Measurements from ENCODE around the gene IKZF2. TPM values are rescaled to one million over a fixed set of nuclear protein-coding genes. Genes with fewer than 3 reads are reported as not detected.
A peak's percentile ranks its signal among the peaks of the same experiment; 100 is the strongest.

IKZF2 gene
- total RNA-seq, 1 experiment from 2014 or later: 3.0 TPM

DNA sequence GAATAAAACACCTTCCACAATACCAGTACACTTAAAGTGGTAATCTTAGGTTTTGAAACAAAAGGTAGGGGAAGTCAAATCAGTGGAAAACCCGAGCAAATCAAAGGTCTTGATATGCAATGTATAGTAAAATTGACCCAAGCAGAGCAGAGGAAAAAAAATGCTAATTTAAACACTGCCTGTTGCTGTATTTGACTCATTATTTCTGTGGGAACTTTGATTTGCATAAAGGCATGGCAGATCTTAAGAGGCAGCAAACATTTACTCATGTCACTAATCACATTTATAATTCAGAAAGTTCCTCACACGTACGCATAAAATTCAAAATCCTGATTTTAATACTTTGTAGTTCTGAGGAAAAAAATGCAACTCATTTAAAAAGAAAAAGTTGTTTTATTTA lies 64.4 kb downstream of the IKZF2 start:
- no peak overlapping the region for H3K18ac ChIP-seq (ENCODE audit: insufficient read length, low read depth, low read length)
- no peak for DNase-seq
- no peak overlapping the region for H3K23ac ChIP-seq (ENCODE audit: insufficient read length, low read depth, low read length)
- no peaks in the 10 kb centered on the region for H3K23me2 ChIP-seq (ENCODE audit: insufficient read length, low read depth, low read length, poor library complexity, severe bottlenecking)
- no peak overlapping the region for H2BK15ac ChIP-seq (ENCODE audit: low read depth, low read length)
- Mint-ChIP-seq H3K36me3 (ENCODE audit: insufficient read depth in 1 of 3, low read depth in 3 of 3) (no peaks in the 10 kb centered on the region), H3K9me3 (no peaks in the 10 kb centered on the region), H3K27ac (peak overlapping the region in 1 of 3 experiments; percentile 53; a peak in 2 of 7 replicates), H3K4me3 (no peak overlapping the region), H3K4me1 (peaks cover 17 to 19% of the 10 kb centered on the region in 2 experiments), H3K27me3 (ENCODE audit: low read depth) (no peaks in the 10 kb centered on the region)
- H2AFZ ChIP-seq (ENCODE audit: low read length): no peak overlapping the region
- H4K20me1 ChIP-seq (ENCODE audit: control insufficient read depth, insufficient read depth, insufficient read length): no peaks in the 10 kb centered on the region
- H3K56ac ChIP-seq (ENCODE audit: insufficient read length, low read depth, low read length): no peak overlapping the region
- no peak overlapping the region for H2BK120ac ChIP-seq (ENCODE audit: low read depth, low read length, poor library complexity, severe bottlenecking)
- no peaks in the 10 kb centered on the region for H3K9me3 ChIP-seq (ENCODE audit: control insufficient read depth, low read depth, low read length)
- no peak overlapping the region for H3K14ac ChIP-seq (ENCODE audit: insufficient read depth, low read length)
- no peak for TF ChIP-seq CTCF (conservative IDR thresholded peaks at IDR 0.05)
- no peak overlapping the region for H3K4ac ChIP-seq (ENCODE audit: low read depth, low read length)
- H3K4me2 ChIP-seq (ENCODE audit: insufficient read depth, insufficient read length, low read length): no peak overlapping the region
- H2BK20ac ChIP-seq (ENCODE audit: low read depth, low read length, poor library complexity, severe bottlenecking): no peak overlapping the region
- no peaks in the 10 kb centered on the region for H3K79me2 ChIP-seq (ENCODE audit: insufficient read depth, low read length)
- H3K4me1 ChIP-seq (ENCODE audit: insufficient read depth, low read length): no peaks in the 10 kb centered on the region; the same call in 1 of the 2 replicates
- H4K91ac ChIP-seq (ENCODE audit: insufficient read length, low read depth, low read length): no peak overlapping the region
- no peaks in the 10 kb centered on the region for H3K79me1 ChIP-seq (ENCODE audit: insufficient read depth, low read depth, low read length, poor library complexity, severe bottlenecking)
- no peak overlapping the region for H3T11ph ChIP-seq (ENCODE audit: low read length)
- no peaks in the 10 kb centered on the region for H3K27me3 ChIP-seq (ENCODE audit: insufficient read depth, low read length)
- no peak overlapping the region for H4K5ac ChIP-seq (ENCODE audit: insufficient read length, low read depth, low read length)
- no peak overlapping the region for H3K27ac ChIP-seq (ENCODE audit: insufficient read length, low read depth, low read length)
- H2BK5ac ChIP-seq (ENCODE audit: insufficient read length, low read length): no peak overlapping the region
- no peak overlapping the region for H3K9ac ChIP-seq (ENCODE audit: extremely low read depth, insufficient read length, low read length)
- no peak overlapping the region for H4K8ac ChIP-seq (replicated peaks; ENCODE audit: insufficient read length, low read depth, low read length)
- H2AK5ac ChIP-seq (ENCODE audit: insufficient read length, low read length): no peak overlapping the region
- no peak overlapping the region for H2BK12ac ChIP-seq (ENCODE audit: insufficient read length, low read depth, low read length)
- WGBS (ENCODE audit: extremely low coverage, insufficient read length, low lambda C conversion rate): no CpG with 5 or more reads among the region's 3 CpGs
